ENCODE measurements around the gene TADA3.
A peak's percentile ranks its signal among the peaks of the same experiment; 100 is the strongest.

Gene TADA3

DNA sequence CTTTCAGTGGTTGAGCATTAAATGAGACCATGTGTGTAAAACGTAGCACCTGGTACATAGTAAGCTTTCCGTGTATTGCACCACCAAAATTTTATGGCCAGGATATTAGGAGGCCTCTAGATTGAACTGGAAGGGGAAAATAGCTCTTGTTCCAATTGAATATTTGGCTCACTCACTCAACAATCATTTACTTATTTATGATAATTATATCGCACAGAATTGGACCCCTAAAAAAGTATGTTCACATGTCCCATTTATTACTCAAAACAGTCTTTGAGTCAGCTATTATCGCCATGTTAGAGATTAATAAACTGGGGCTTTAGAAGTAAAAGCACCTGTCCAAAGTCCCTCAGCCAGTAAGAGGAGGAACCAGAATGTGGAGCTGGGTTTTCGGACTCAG lies 12.7 kb upstream of the TADA3 start:
- Mint-ChIP-seq H3K36me3 (ENCODE audit: low read depth) (peaks cover 70% of the 10 kb centered on the region), H3K27ac (no peak overlapping the region), H3K27me3 (ENCODE audit: low read depth) (no peaks in the 10 kb centered on the region), H3K9me3 (no peaks in the 10 kb centered on the region), H3K4me1 (ENCODE audit: low read depth) (peaks cover 25% of the 10 kb centered on the region), H3K4me3 (no peak overlapping the region)
- no peak for DNase-seq (ENCODE audit: low spot score)

DNA sequence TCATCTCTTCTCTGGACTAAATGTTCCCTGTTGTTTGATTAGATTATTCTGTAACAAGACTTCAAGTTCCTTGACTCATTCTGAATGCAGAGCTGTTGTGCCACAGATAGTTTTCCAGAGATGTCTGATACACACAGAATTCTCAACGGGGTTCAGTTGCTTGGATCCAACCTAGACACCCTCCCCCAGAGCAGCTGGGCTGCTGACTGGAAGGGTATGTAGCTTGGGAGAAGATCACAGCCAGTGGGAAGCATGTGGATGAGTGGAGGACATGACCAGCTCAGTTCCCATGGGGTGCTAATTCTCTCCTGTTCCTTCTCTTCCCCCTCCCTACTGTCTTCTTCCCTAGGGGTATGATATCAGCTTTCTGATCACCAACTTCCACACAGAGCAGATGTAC lies 11.2 kb upstream of the TADA3 start:
- H3K27ac Mint-ChIP-seq, result no peak overlapping the region
- H3K9me3 Mint-ChIP-seq, result no peaks in the 10 kb centered on the region
- H3K27me3 Mint-ChIP-seq (ENCODE audit: low read depth), result no peaks in the 10 kb centered on the region
- H3K4me1 Mint-ChIP-seq (ENCODE audit: low read depth), result peaks cover 13% of the 10 kb centered on the region
- H3K36me3 Mint-ChIP-seq (ENCODE audit: low read depth), result peaks cover 73% of the 10 kb centered on the region
- DNase-seq (ENCODE audit: low spot score), result no peak
- H3K4me3 Mint-ChIP-seq, result no peak overlapping the region

DNA sequence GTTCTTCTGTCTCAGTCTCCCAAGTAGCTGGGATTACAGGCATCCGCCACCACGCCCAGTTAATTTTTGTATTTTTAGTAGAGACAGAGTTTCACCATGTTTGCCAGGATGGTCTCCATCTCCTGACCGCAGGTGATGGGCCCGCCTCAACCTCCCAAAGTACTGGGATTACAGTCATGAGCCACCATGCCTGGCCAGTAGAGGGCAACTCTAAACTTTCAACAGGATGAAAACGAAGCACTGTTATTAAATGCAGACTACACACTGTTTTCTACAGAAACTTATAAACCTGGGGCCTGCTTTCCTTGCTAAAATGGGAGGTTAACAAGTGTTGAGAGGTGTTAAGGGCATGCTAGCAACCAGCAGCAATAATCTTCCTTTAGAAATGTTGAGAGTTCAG lies 8.3 kb upstream of the TADA3 start:
- no peaks in the 10 kb centered on the region for H3K9me3 Mint-ChIP-seq
- no peak for DNase-seq (ENCODE audit: low spot score)
- H3K4me1 Mint-ChIP-seq (ENCODE audit: low read depth), result peaks cover 15% of the 10 kb centered on the region
- no peak overlapping the region for H3K4me3 Mint-ChIP-seq
- H3K36me3 Mint-ChIP-seq (ENCODE audit: low read depth), result peaks cover 69% of the 10 kb centered on the region
- no peaks in the 10 kb centered on the region for H3K27me3 Mint-ChIP-seq (ENCODE audit: low read depth)
- H3K27ac Mint-ChIP-seq, result no peak overlapping the region

- Mint-ChIP-seq H3K27ac (no peak overlapping the region), H3K9me3 (no peaks in the 10 kb centered on the region), H3K36me3 (ENCODE audit: low read depth) (peaks cover 61% of the 10 kb centered on the region), H3K4me1 (ENCODE audit: low read depth) (peaks cover 25% of the 10 kb centered on the region), H3K27me3 (ENCODE audit: low read depth) (no peaks in the 10 kb centered on the region), H3K4me3 (no peak overlapping the region)
- no peak for DNase-seq (ENCODE audit: low spot score)
These were observed 5.1 kb upstream of the TADA3 start for GRCh38 chr3:9797196-9797945.

GRCh38 chr3:9795207-9795606 lies 2.9 kb upstream of the TADA3 start:
- peak overlapping the region; percentile 71 for H3K4me3 Mint-ChIP-seq
- DNase-seq (ENCODE audit: low spot score), result no peak
- H3K27ac Mint-ChIP-seq, result peak overlapping the region; percentile 49
- H3K36me3 Mint-ChIP-seq (ENCODE audit: low read depth), result peaks cover 56% of the 10 kb centered on the region
- no peaks in the 10 kb centered on the region for H3K9me3 Mint-ChIP-seq
- H3K4me1 Mint-ChIP-seq (ENCODE audit: low read depth), result peaks cover 38% of the 10 kb centered on the region
- no peaks in the 10 kb centered on the region for H3K27me3 Mint-ChIP-seq (ENCODE audit: low read depth)

DNA sequence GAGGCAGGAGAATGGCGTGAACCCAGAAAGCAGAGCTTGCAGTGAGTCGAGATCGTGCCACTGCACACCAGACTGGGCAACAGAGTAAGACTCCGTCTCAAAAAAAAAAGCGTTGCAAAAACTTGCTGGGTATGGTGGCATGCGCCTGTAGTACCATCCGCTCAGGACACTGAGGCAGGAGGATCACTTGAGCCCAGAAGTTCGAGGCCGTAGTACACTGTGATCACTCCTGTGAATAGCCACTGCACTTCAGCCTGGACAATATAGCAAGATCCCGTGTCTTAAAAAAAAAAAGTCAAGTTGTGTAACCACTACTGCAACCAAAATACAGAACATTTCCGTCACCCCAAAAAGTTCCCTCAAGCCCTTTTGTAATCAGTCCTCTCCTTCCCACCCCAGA lies 2.1 kb upstream of the TADA3 start:
- H3K9me3 Mint-ChIP-seq, result no peaks in the 10 kb centered on the region
- H3K27me3 Mint-ChIP-seq (ENCODE audit: low read depth), result no peaks in the 10 kb centered on the region
- peak overlapping the region; percentile 74 for H3K27ac Mint-ChIP-seq
- peaks cover 56% of the 10 kb centered on the region for H3K36me3 Mint-ChIP-seq (ENCODE audit: low read depth)
- no peak for DNase-seq (ENCODE audit: low spot score)
- H3K4me3 Mint-ChIP-seq, result peak overlapping the region; percentile 98
- H3K4me1 Mint-ChIP-seq (ENCODE audit: low read depth), result peaks cover 42% of the 10 kb centered on the region

DNA sequence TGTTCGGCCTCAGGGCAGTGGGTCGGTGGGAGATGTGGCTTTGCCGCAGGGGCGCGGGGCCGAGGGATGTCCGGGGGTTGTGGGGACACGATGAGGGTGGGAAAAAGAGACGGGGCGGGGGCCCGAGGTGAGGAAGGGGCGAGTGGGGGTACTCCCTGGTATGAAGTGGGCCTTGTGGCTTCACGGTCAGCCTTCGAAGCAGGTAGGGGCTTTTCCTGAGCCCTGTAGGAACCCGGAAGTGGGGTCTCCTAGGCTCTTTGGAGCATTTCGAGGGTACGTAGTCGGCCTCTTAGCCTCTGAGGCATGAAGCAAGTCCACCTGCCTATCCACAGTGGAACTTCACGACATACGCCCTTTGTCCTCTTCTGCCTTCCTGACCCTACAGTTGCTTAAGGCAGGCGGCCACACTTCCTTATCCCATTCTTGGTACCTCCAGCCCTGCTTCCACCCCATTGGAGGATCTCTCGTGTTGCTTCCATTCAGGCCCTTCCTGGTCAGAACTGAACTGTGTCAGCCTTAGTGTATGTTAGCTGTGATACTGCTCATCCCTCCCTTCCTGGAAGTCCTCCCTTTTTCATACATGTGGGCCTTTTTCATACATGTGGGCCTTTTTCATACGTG lies 998 bp upstream of the TADA3 start:
- H3K36me3 Mint-ChIP-seq (ENCODE audit: low read depth), result peaks cover 57% of the 10 kb centered on the region
- peaks cover 44% of the 10 kb centered on the region for H3K4me1 Mint-ChIP-seq (ENCODE audit: low read depth)
- peak overlapping the region; percentile 99 for H3K27ac Mint-ChIP-seq
- no peak for DNase-seq (ENCODE audit: low spot score)
- H3K4me3 Mint-ChIP-seq, result peak overlapping the region; percentile 98
- H3K9me3 Mint-ChIP-seq, result no peaks in the 10 kb centered on the region
- H3K27me3 Mint-ChIP-seq (ENCODE audit: low read depth), result no peaks in the 10 kb centered on the region

DNA sequence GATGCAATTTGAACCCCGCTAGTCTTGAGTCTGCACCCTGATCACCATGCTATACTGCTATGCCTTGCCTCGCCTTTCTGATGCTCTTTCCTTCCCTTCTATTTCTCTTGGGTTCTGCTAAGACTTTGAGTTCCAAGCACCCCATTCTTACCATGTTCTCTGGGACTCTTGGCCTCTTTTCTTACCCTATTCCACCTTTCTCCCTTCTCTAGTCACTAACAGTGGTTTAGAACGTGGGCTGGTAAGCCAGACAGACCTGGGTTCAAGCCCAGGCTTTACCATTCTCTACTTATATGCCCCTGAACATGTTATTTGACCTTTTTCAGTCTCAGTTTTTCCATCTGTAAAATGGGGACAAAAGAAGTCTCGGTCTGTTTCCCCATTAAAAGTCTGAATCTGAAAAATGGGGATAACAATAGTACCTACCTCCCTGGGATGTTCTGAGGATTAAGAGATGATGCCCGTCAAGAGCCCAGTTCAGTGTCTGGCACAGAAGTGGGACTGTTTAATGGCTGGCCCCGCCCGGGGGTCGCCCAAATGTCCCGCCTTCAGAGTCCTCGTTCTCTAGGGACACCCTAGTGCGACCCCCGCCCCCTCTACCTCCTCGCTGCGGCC lies 376 bp downstream of the TADA3 start:
- Mint-ChIP-seq H3K36me3 (ENCODE audit: low read depth) (peaks cover 49% of the 10 kb centered on the region), H3K4me1 (ENCODE audit: low read depth) (peaks cover 49% of the 10 kb centered on the region), H3K4me3 (peak overlapping the region; percentile 98)

DNA sequence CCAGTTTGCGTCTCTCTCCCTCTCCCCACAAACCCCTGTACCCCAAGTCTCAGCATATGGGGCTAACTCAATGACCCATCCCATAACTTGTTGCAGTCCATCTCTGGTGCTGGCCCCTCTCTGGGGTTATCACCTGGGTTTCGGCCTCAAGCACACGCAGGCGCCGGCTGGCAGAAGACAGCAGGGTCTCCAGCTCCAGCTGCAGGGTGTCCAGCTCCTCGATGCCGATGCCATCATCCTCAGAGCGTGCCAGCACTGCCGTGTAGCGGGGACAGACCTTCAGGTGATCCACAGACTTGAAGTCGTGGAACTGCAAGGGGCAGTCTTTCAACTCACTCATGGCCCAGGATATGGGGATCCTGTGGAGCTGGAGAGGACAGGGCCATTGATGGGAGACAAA lies 1.1 kb downstream of the TADA3 start:
- H3K27ac Mint-ChIP-seq, result peak overlapping the region; percentile 99
- peak overlapping the region; percentile 98 for H3K4me3 Mint-ChIP-seq
- peaks cover 54% of the 10 kb centered on the region for H3K36me3 Mint-ChIP-seq (ENCODE audit: low read depth)
- peaks cover 53% of the 10 kb centered on the region for H3K4me1 Mint-ChIP-seq (ENCODE audit: low read depth)
- no peaks in the 10 kb centered on the region for H3K9me3 Mint-ChIP-seq
- DNase-seq (ENCODE audit: low spot score), result no peak
- H3K27me3 Mint-ChIP-seq (ENCODE audit: low read depth), result no peaks in the 10 kb centered on the region

More for the DNA sequence above, 376 bp downstream of the TADA3 start:
- H3K9me3 Mint-ChIP-seq, result no peaks in the 10 kb centered on the region
- no peaks in the 10 kb centered on the region for H3K27me3 Mint-ChIP-seq (ENCODE audit: low read depth)
- H3K27ac Mint-ChIP-seq, result peak overlapping the region; percentile 99
- DNase-seq (ENCODE audit: low spot score), result no peak

- Mint-ChIP-seq H3K27ac (peak overlapping the region; percentile 91), H3K4me3 (peak overlapping the region; percentile 60), H3K9me3 (no peaks in the 10 kb centered on the region), H3K4me1 (ENCODE audit: low read depth) (peaks cover 47% of the 10 kb centered on the region), H3K36me3 (ENCODE audit: low read depth) (peaks cover 52% of the 10 kb centered on the region), H3K27me3 (ENCODE audit: low read depth) (no peaks in the 10 kb centered on the region)
- DNase-seq (ENCODE audit: low spot score), result peak; percentile 65
These were observed 4.6 kb downstream of the TADA3 start for GRCh38 chr3:9787714-9788113.

- H3K27me3 Mint-ChIP-seq (ENCODE audit: low read depth), result no peaks in the 10 kb centered on the region
- peaks cover 54% of the 10 kb centered on the region for H3K4me1 Mint-ChIP-seq (ENCODE audit: low read depth)
- H3K9me3 Mint-ChIP-seq, result no peaks in the 10 kb centered on the region
- peak overlapping the region; percentile 60 for H3K4me3 Mint-ChIP-seq
- DNase-seq (ENCODE audit: low spot score), result no peak
- H3K27ac Mint-ChIP-seq, result peak overlapping the region; percentile 91
- H3K36me3 Mint-ChIP-seq (ENCODE audit: low read depth), result peaks cover 58% of the 10 kb centered on the region
These were observed 5.2 kb downstream of the TADA3 start for GRCh38 chr3:9786825-9787669.

- Mint-ChIP-seq H3K36me3 (ENCODE audit: low read depth) (peaks cover 59% of the 10 kb centered on the region), H3K27ac (peak overlapping the region; percentile 26)
These were observed 6.0 kb downstream of the TADA3 start for GRCh38 chr3:9786209-9786739.

GRCh38 chr3:9785602-9786001 lies 6.7 kb downstream of the TADA3 start:
- Mint-ChIP-seq H3K4me3 (no peak overlapping the region), H3K9me3 (no peaks in the 10 kb centered on the region), H3K4me1 (ENCODE audit: low read depth) (peaks cover 55% of the 10 kb centered on the region), H3K27ac (no peak overlapping the region), H3K27me3 (ENCODE audit: low read depth) (no peaks in the 10 kb centered on the region), H3K36me3 (ENCODE audit: low read depth) (peaks cover 63% of the 10 kb centered on the region)
- no peak for DNase-seq (ENCODE audit: low spot score)

More at GRCh38 chr3:9786209-9786739, 6.0 kb downstream of the TADA3 start:
- peaks cover 57% of the 10 kb centered on the region for H3K4me1 Mint-ChIP-seq (ENCODE audit: low read depth)
- H3K27me3 Mint-ChIP-seq (ENCODE audit: low read depth), result no peaks in the 10 kb centered on the region
- H3K9me3 Mint-ChIP-seq, result no peaks in the 10 kb centered on the region
- DNase-seq (ENCODE audit: low spot score), result no peak
- H3K4me3 Mint-ChIP-seq, result no peak overlapping the region
